DOHH2 (cell line): ENCODE measurements around the gene MAST3.
A peak's percentile ranks its signal among the peaks of the same experiment; 100 is the strongest.

Experiments used
- H3F3A ChIP-seq: fragments of 200-600 bp; sonication (generic), shearing (Covaris generic); 2 replicates; pipeline ENCODE4 v1.6.0; 2016; ENCODE audit warnings: antibody characterized with exemption, mild to moderate bottlenecking; ENCODE audit not compliant: control insufficient read depth, insufficient read depth
- H3K27ac ChIP-seq: fragments of 200-600 bp; sonication (generic); 2 replicates; pipeline ENCODE4 v1.5.1; 2014; ENCODE audit warnings: low read depth, mild to moderate bottlenecking, low read length, moderate library complexity
- H3K27me3 ChIP-seq: fragments of 200-600 bp; sonication (generic); 2 replicates; pipeline ENCODE4 v1.6.1; 2014; ENCODE audit warnings: mild to moderate bottlenecking, low read length, mixed read lengths; ENCODE audit not compliant: control insufficient read depth
- H3K36me3 ChIP-seq: fragments of 200-600 bp; sonication (generic); 2 replicates; pipeline ENCODE4 v1.6.1; 2014; ENCODE audit warnings: mild to moderate bottlenecking, low read length, moderate library complexity, mixed read lengths; ENCODE audit not compliant: control insufficient read depth
- H3K4me1 ChIP-seq: fragments of 200-600 bp; sonication (generic); 2 replicates; pipeline ENCODE4 v1.6.1; 2014; ENCODE audit warnings: mild to moderate bottlenecking, low read length, mixed read lengths; ENCODE audit not compliant: control insufficient read depth
- H3K4me2 ChIP-seq: fragments of 200-600 bp; sonication (generic); 2 replicates; pipeline ENCODE4 v1.6.0; 2014; ENCODE audit warnings: mild to moderate bottlenecking, low read length, moderate library complexity
- H3K4me3 ChIP-seq: fragments of 200-600 bp; sonication (generic); 2 replicates; pipeline ENCODE4 v1.5.1; 2014; ENCODE audit warnings: mild to moderate bottlenecking, low read length, mixed read lengths
- H3K79me2 ChIP-seq: fragments of 200-600 bp; sonication (generic); 2 replicates; pipeline ENCODE4 v1.6.1; 2014; ENCODE audit warnings: mild to moderate bottlenecking, low read length, mixed read lengths; ENCODE audit not compliant: control insufficient read depth
- H3K9me2 ChIP-seq: fragments of 200-600 bp; sonication (generic); replicated peaks from 2 replicates; pipeline ENCODE4 v1.6.1; 2014; ENCODE audit warnings: mild to moderate bottlenecking, low read length, mixed read lengths; ENCODE audit not compliant: control insufficient read depth
- H3K9me3 ChIP-seq: fragments of 200-600 bp; sonication (generic); 2 replicates; pipeline ENCODE4 v1.6.1; 2014; ENCODE audit warnings: antibody characterized with exemption, low read length, mixed read lengths; ENCODE audit not compliant: control insufficient read depth, insufficient read depth
- H4K20me1 ChIP-seq: fragments of 200-600 bp; sonication (generic); 2 replicates; pipeline ENCODE4 v1.6.0; 2014; ENCODE audit warnings: low read depth, mild to moderate bottlenecking, antibody characterized with exemption, low read length, moderate library complexity; ENCODE audit not compliant: control insufficient read depth, insufficient read depth
- CTCF ChIP-seq: fragments of 200-600 bp; sonication (generic); IDR thresholded peaks from one replicate; pipeline ENCODE4 v1.5.1; 2014; ENCODE audit warnings: antibody characterized with exemption, mild to moderate bottlenecking, low read depth, low read length; ENCODE audit not compliant: poor library complexity, severe bottlenecking
- EZH2phosphoT487 ChIP-seq: fragments of 200-600 bp; sonication (generic); IDR thresholded peaks from 2 replicates; pipeline ENCODE4 v1.6.1; 2017; ENCODE audit warnings: borderline replicate concordance, mild to moderate bottlenecking, antibody characterized with exemption, low read length, moderate library complexity, mixed read lengths

The MAST3 gene

GRCh38 chr19:18117692-18118378 is 20.3 kb downstream of the MAST3 start:
- Histone ChIP-seq H3K4me1 (peaks cover 31% of the 10 kb centered on the region), H3K9me2 (no peaks in the 10 kb centered on the region), H4K20me1 (no peaks in the 10 kb centered on the region; the same call in 1 of the 2 replicates), H3K36me3 (peaks cover 16% of the 10 kb centered on the region), H3K4me3 (peak overlapping the region; percentile 89), H3F3A (peaks cover 10% of the 10 kb centered on the region), H3K27me3 (no peaks in the 10 kb centered on the region), H3K27ac (no peak overlapping the region), H3K4me2 (peak overlapping the region; percentile 97), H3K79me2 (peaks cover 18% of the 10 kb centered on the region), H3K9me3 (no peaks in the 10 kb centered on the region)
- peak; percentile 33 for TF ChIP-seq CTCF
- no peak for TF ChIP-seq EZH2phosphoT487

GRCh38 chr19:18118420-18119012 is 20.9 kb downstream of the MAST3 start:
- Histone ChIP-seq H3F3A (peaks cover 10% of the 10 kb centered on the region), H3K9me2 (no peaks in the 10 kb centered on the region), H3K36me3 (peaks cover 22% of the 10 kb centered on the region), H3K79me2 (peaks cover 18% of the 10 kb centered on the region), H3K4me3 (peak overlapping the region; percentile 89), H3K27me3 (no peaks in the 10 kb centered on the region), H3K4me2 (peak overlapping the region; percentile 97), H3K27ac (peak overlapping the region; percentile 18; the same call in 1 of the 2 replicates), H3K4me1 (peaks cover 29% of the 10 kb centered on the region), H4K20me1 (no peaks in the 10 kb centered on the region; the same call in 1 of the 2 replicates), H3K9me3 (no peaks in the 10 kb centered on the region)
- TF ChIP-seq CTCF (no peak), EZH2phosphoT487 (no peak)

- H3K27ac ChIP-seq = peak overlapping the region; percentile 18; the same call in 1 of the 2 replicates
- peak overlapping the region; percentile 97 for H3K4me2 ChIP-seq
- peak overlapping the region; percentile 89 for H3K4me3 ChIP-seq
- H3K9me2 ChIP-seq = no peaks in the 10 kb centered on the region
- H3K9me3 ChIP-seq = no peaks in the 10 kb centered on the region
- no peaks in the 10 kb centered on the region for H3K27me3 ChIP-seq
- no peak for TF ChIP-seq EZH2phosphoT487
- TF ChIP-seq CTCF = no peak
- no peaks in the 10 kb centered on the region; the same call in 1 of the 2 replicates for H4K20me1 ChIP-seq
- H3K79me2 ChIP-seq = peaks cover 18% of the 10 kb centered on the region
- H3K36me3 ChIP-seq = peaks cover 25% of the 10 kb centered on the region
- peaks cover 29% of the 10 kb centered on the region for H3K4me1 ChIP-seq
- peaks cover 10% of the 10 kb centered on the region for H3F3A ChIP-seq
Measured at GRCh38 chr19:18119013-18119716, 21.6 kb downstream of the MAST3 start.
